Measurements from ENCODE around the gene SLA2.

Gene SLA2

GRCh38 chr20:36647196-36648121 is 1.5 kb upstream of the SLA2 start:
- H3K4me3 ChIP-seq (ENCODE audit: low read depth, low read length): no peak overlapping the region
- in situ Hi-C loops (cut with HindIII; ENCODE audit: low sequenced_read_pairs): no loop called here
- no peak for DNase-seq (ENCODE audit: low read depth, low spot score)
- TF ChIP-seq CTCF (IDR thresholded peaks at IDR 0.05; ENCODE audit: low read depth, low read length): no peak

- in situ Hi-C loops (cut with HindIII; ENCODE audit: low sequenced_read_pairs): no loop called here
- DNase-seq (ENCODE audit: low read depth, low spot score): no peak
- no peak for TF ChIP-seq CTCF (IDR thresholded peaks at IDR 0.05; ENCODE audit: low read depth, low read length)
- H3K4me3 ChIP-seq (ENCODE audit: low read depth, low read length): no peak overlapping the region
Measured at GRCh38 chr20:36646678-36647077, 682 bp upstream of the SLA2 start.

- in situ Hi-C loops (cut with HindIII; ENCODE audit: low sequenced_read_pairs): no loop called here
- no peak for TF ChIP-seq CTCF (IDR thresholded peaks at IDR 0.05; ENCODE audit: low read depth, low read length)
- no peak overlapping the region for H3K4me3 ChIP-seq (ENCODE audit: low read depth, low read length)
- no peak for DNase-seq (ENCODE audit: low read depth, low spot score)
Measured at GRCh38 chr20:36645353-36645752, 643 bp downstream of the SLA2 start.

- DNase-seq (ENCODE audit: low read depth, low spot score): no peak
- no peak overlapping the region for H3K4me3 ChIP-seq (ENCODE audit: low read depth, low read length)
- in situ Hi-C loops (cut with HindIII; ENCODE audit: low sequenced_read_pairs): no loop called here
- TF ChIP-seq CTCF (IDR thresholded peaks at IDR 0.05; ENCODE audit: low read depth, low read length): no peak
Measured at GRCh38 chr20:36644706-36645095, 1.3 kb downstream of the SLA2 start.

- TF ChIP-seq CTCF (IDR thresholded peaks at IDR 0.05; ENCODE audit: low read depth, low read length): no peak
- no peak for DNase-seq (ENCODE audit: low read depth, low spot score)
- in situ Hi-C loops (cut with HindIII; ENCODE audit: low sequenced_read_pairs): no loop called here
- no peak overlapping the region for H3K4me3 ChIP-seq (ENCODE audit: low read depth, low read length)
Measured at GRCh38 chr20:36644032-36644705, 1.8 kb downstream of the SLA2 start.

GRCh38 chr20:36642136-36642535 is 3.9 kb downstream of the SLA2 start:
- no peak overlapping the region for H3K4me3 ChIP-seq (ENCODE audit: low read depth, low read length)
- in situ Hi-C loops (cut with HindIII; ENCODE audit: low sequenced_read_pairs): no loop called here
- TF ChIP-seq CTCF (IDR thresholded peaks at IDR 0.05; ENCODE audit: low read depth, low read length): no peak
- DNase-seq (ENCODE audit: low read depth, low spot score): no peak

Measured in astrocyte of the spinal cord (primary cell).